B cell (primary cell): ENCODE results near the gene NCAPH2. TPM values are rescaled to one million over a fixed set of nuclear protein-coding genes. Genes with fewer than 3 reads are reported as not detected.

Experiments
- ATAC-seq: fragments of 200-7000 bp; cut with Tn5 transposase; one replicate; pipeline ENCODE4 v1.10.0; 2021; ENCODE audit warnings: low read depth, mild to moderate bottlenecking, moderate number of reproducible peaks, moderate library complexity
- CTCF ChIA-PET: fragments of 350-600 bp; sonication (Branson Sonifier 250); formaldehyde crosslinking; loops from one replicate; lab custom pipeline; 2021; ENCODE audit warnings: antibody characterized with exemption, inconsistent platforms; lab: Charles Lee
- POLR2A ChIA-PET: fragments of 350-600 bp; sonication (Branson Sonifier 250); formaldehyde crosslinking; loops from one replicate; lab custom pipeline; 2021; ENCODE audit warnings: antibody characterized with exemption; lab: Charles Lee
- DNase-seq: peaks from one replicate; pipeline ENCODE4 v3.0.0; 2013
- H2AFZ ChIP-seq: 2 replicates; pipeline ENCODE4 v1.6.1; 2012; ENCODE audit warnings: mild to moderate bottlenecking, low read depth, low read length; ENCODE audit not compliant: insufficient read depth, poor library complexity, severe bottlenecking
- H3K27ac ChIP-seq, 2 donors: 1 replicate in 1 of 2; 2 replicates in 1 of 2; pipeline ENCODE4 v1.5.1; 2012 to 2013; ENCODE audit warnings: low read length in 2 of 2, mild to moderate bottlenecking in 2 of 2, moderate library complexity in 1 of 2
- H3K27me3 ChIP-seq, 4 experiments: fragments of 200-600 bp in 1 of 4; sonication (generic) in 1 of 4; replicated peaks in 1 of 4; 1 replicate in 2 of 4; 2 replicates in 2 of 4; pipeline versions ENCODE4 v1.6.1 to v1.7.0; 2013 to 2016; ENCODE audit warnings: low read length in 3 of 4, mild to moderate bottlenecking in 2 of 4, mixed read lengths in 1 of 4, moderate library complexity in 1 of 4; ENCODE audit not compliant: insufficient read depth in 4 of 4, control insufficient read depth in 3 of 4; ENCODE audit errors: control extremely low read depth in 1 of 4
- H3K36me3 ChIP-seq, 2 experiments: replicated peaks in 1 of 2; 1 replicate in 1 of 2; 2 replicates in 1 of 2; pipeline versions ENCODE4 v1.6.1 to v1.7.1; 2013; ENCODE audit warnings: low read length in 1 of 2; ENCODE audit not compliant: insufficient read depth in 2 of 2, control insufficient read depth in 1 of 2; ENCODE audit errors: control extremely low read depth in 1 of 2, extremely low read depth in 1 of 2
- H3K4me1 ChIP-seq, 2 donors: fragments of 200-600 bp in 1 of 2; sonication (generic) in 1 of 2; 1 replicate in 1 of 2; 2 replicates in 1 of 2; pipeline versions ENCODE4 v1.5.1 to v1.6.1; 2013 to 2017; ENCODE audit warnings: low read length in 2 of 2; ENCODE audit not compliant: control insufficient read depth in 2 of 2, insufficient read depth in 2 of 2
- H3K4me2 ChIP-seq: replicated peaks from 2 replicates; pipeline ENCODE3; 2012; ENCODE audit warnings: mild to moderate bottlenecking, low read depth, low read length; ENCODE audit not compliant: poor library complexity, severe bottlenecking
- H3K4me3 ChIP-seq, 5 experiments: fragments of 200-600 bp in 1 of 5; sonication (generic) in 1 of 5; 1 replicate in 3 of 5; 2 replicates in 2 of 5; pipeline versions ENCODE4 v1.5.1 to v1.7.0; 2011 to 2016; ENCODE audit warnings: low read length in 4 of 5, mild to moderate bottlenecking in 4 of 5, low read depth in 2 of 5, control low read depth in 1 of 5, moderate library complexity in 1 of 5; ENCODE audit not compliant: insufficient read depth in 1 of 5; ENCODE audit errors: control extremely low read depth in 1 of 5, extremely low read depth in 1 of 5
- H3K79me2 ChIP-seq: fragments of 200-600 bp; sonication (generic); one replicate; pipeline ENCODE4 v1.6.0; 2016; ENCODE audit warnings: low read length; ENCODE audit not compliant: control insufficient read depth, insufficient read depth
- H3K9ac ChIP-seq: fragments of 200-600 bp; sonication (generic); 2 replicates; pipeline ENCODE4 v1.6.1; 2017; ENCODE audit warnings: mild to moderate bottlenecking, low read length, moderate library complexity
- H3K9me3 ChIP-seq, 3 donors: one replicate each; pipeline versions ENCODE4 v1.6.1 to v1.7.1; 2013; ENCODE audit warnings: low read length in 2 of 3; ENCODE audit not compliant: control insufficient read depth in 2 of 3, insufficient read depth in 1 of 3; ENCODE audit errors: control extremely low read depth in 1 of 3
- H4K20me1 ChIP-seq: 2 replicates; pipeline ENCODE4 v1.6.0; 2012; ENCODE audit warnings: mild to moderate bottlenecking, low read length; ENCODE audit not compliant: insufficient read depth, control insufficient read depth, poor library complexity, severe bottlenecking
- H3K27ac Mint-ChIP-seq: one replicate; pipeline ENCODE4 v1.8.0; 2021; ENCODE audit warnings: mixed read lengths
- H3K27me3 Mint-ChIP-seq: one replicate; pipeline ENCODE4 v1.8.0; 2021; ENCODE audit warnings: mixed read lengths
- H3K4me1 Mint-ChIP-seq: one replicate; pipeline ENCODE4 v1.8.0; 2021; ENCODE audit warnings: mixed read lengths
- H3K4me3 Mint-ChIP-seq: one replicate; pipeline ENCODE4 v1.8.0; 2021; ENCODE audit warnings: mixed read lengths
- H3K9me3 Mint-ChIP-seq: one replicate; pipeline ENCODE4 v1.8.0; 2022; ENCODE audit warnings: mixed read lengths; ENCODE audit not compliant: insufficient read depth
- EZH2 ChIP-seq: IDR thresholded peaks from 2 replicates; pipeline ENCODE4 v1.6.1; 2012; ENCODE audit warnings: borderline replicate concordance, low read depth, mild to moderate bottlenecking, moderate library complexity, low read length; ENCODE audit not compliant: insufficient read depth, poor library complexity, severe bottlenecking
- WGBS: methylation state at CpG from one replicate; pipeline ENCODE4 v1.1.5; 2013; ENCODE audit warnings: missing lambda C conversion rate; ENCODE audit not compliant: insufficient coverage; 5-methylcytosine and 5-hydroxymethylcytosine counted together
- intact Hi-C: fragments of 100-400 bp; cut with micrococcal nuclease; formaldehyde crosslinking; loops from one replicate; pipeline ENCODE4 v1.10.0; 2022
- polyA plus RNA-seq: library from polyadenylated mRNA; depleted of rRNA; stranded (reverse); fragments of >200 nt; gene quantifications from 2 replicates; pipeline ENCODE4 v1.2.3, GENCODE V29; 2012
- total RNA-seq, 2 donors: library from RNA; stranded (reverse); fragments of 120-200 nt in 1 of 2; gene quantifications; 1 replicate in 1 of 2; 2 replicates in 1 of 2; pipeline versions ENCODE4 v1.2.3 to v1.2.4, GENCODE V29; 2013 to 2022
- TF ChIP-seq, protein P1 (sequence below): fragments of 200-600 bp; IDR thresholded peaks from one replicate; pipeline ENCODE4 v1.8.0; 2022; ENCODE audit warnings: antibody characterized with exemption, mild to moderate bottlenecking

The NCAPH2 gene
- total and polyA plus RNA-seq, 2 donors (not counting 1 experiment from before 2014, with no cell fraction given) = 47.1 to 76.9 TPM

DNA sequence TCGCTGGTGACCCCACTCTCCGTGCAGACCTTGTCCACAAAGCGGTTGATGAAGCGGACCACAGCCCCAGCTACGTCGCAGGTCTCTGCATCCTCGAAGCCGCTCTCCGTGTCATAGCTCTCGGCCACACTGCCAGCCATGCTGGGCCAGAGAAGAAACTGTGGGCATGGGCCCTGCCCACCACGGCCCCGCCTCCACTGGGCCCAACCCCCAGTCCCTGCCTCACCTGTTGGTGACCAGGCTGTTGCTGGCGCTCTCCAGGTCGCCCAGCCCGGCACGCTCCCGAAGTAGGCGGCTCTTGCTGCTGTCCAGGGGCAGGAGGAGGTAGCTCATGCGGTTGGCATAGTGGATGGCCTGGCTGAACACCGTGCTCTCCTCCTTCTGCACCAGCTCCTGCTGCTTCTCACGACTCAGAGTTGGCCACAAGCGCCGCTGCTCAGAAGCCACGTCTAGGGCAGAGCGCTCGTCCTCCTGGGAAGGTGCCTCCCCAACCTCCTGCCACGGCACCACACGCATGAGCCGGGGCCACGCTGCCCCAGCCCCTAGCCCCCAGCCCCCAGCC lies 46.0 kb upstream of the NCAPH2 start:
- no peak overlapping the region for H3K4me2 ChIP-seq
- H3K9me3 Mint-ChIP-seq = no peaks in the 10 kb centered on the region
- WGBS = 98% methylated on average over 23 of the region's 30 CpGs

More for the DNA sequence above, 46.0 kb upstream of the NCAPH2 start:
- Histone ChIP-seq H3K27me3 (no peaks in the 10 kb centered on the region), H3K9ac (no peak overlapping the region), H3K4me1 (no peaks in the 10 kb centered on the region), H3K9me3 (peaks cover 0 to 4% (median 0%) of the 10 kb centered on the region in 3 donors), H2AFZ (no peak overlapping the region), H3K27ac (no peak overlapping the region), H3K36me3 (peaks cover 0 to 89% of the 10 kb centered on the region in 2 experiments), H3K79me2 (no peaks in the 10 kb centered on the region), H3K4me3 (no peak overlapping the region), H4K20me1 (peaks cover 10% of the 10 kb centered on the region)
- no peaks in the 10 kb centered on the region for H3K27me3 Mint-ChIP-seq
- H3K4me3 Mint-ChIP-seq = no peak overlapping the region
- intact Hi-C loops = no loop called here
- ChIA-PET POLR2A (no interaction called here), CTCF (no interaction called here)
- DNase-seq (no peak), ATAC-seq (no peak)
- H3K27ac Mint-ChIP-seq = no peak overlapping the region
- peaks cover 5% of the 10 kb centered on the region for H3K4me1 Mint-ChIP-seq
- no peak for TF ChIP-seq EZH2
- TF ChIP-seq, protein P1, sequence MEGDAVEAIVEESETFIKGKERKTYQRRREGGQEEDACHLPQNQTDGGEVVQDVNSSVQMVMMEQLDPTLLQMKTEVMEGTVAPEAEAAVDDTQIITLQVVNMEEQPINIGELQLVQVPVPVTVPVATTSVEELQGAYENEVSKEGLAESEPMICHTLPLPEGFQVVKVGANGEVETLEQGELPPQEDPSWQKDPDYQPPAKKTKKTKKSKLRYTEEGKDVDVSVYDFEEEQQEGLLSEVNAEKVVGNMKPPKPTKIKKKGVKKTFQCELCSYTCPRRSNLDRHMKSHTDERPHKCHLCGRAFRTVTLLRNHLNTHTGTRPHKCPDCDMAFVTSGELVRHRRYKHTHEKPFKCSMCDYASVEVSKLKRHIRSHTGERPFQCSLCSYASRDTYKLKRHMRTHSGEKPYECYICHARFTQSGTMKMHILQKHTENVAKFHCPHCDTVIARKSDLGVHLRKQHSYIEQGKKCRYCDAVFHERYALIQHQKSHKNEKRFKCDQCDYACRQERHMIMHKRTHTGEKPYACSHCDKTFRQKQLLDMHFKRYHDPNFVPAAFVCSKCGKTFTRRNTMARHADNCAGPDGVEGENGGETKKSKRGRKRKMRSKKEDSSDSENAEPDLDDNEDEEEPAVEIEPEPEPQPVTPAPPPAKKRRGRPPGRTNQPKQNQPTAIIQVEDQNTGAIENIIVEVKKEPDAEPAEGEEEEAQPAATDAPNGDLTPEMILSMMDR = no peak
